Heart left ventricle (tissue), 16 donors: ENCODE data around the gene AUH. TPM values are rescaled to one million over a fixed set of nuclear protein-coding genes. Genes with fewer than 3 reads are reported as not detected.
A peak's percentile ranks its signal among the peaks of the same experiment; 100 is the strongest.

Experiments
- ATAC-seq, 4 donors: fragments of 200-7000 bp; cut with Tn5 transposase; one replicate each; pipeline ENCODE4 v1.9.1; 2020 to 2022; ENCODE audit warnings: moderate library complexity in 4 of 4, mild to moderate bottlenecking in 3 of 4, moderate number of reproducible peaks in 1 of 4
- DNase-seq, 5 donors: peaks; one replicate each; pipeline ENCODE4 v3.0.0-alpha.2; 2020
- H3K27ac ChIP-seq, 12 donors: fragments of 200-600 bp; sonication (generic) in 4 of 12; one replicate each; pipeline versions ENCODE4 v1.5.0 to v1.8.0; 2016 to 2022; ENCODE audit warnings: mild to moderate bottlenecking in 2 of 12
- H3K27me3 ChIP-seq, 9 donors: fragments of 200-600 bp; sonication (generic) in 2 of 9; one replicate each; pipeline versions ENCODE4 v1.5.1 to v1.8.0; 2016 to 2022; ENCODE audit warnings: mild to moderate bottlenecking in 3 of 9
- H3K36me3 ChIP-seq, 9 donors: fragments of 200-600 bp; sonication (generic) in 2 of 9; one replicate each; pipeline versions ENCODE4 v1.5.0 to v1.8.0; 2018 to 2022; ENCODE audit warnings: mild to moderate bottlenecking in 2 of 9
- H3K4me1 ChIP-seq, 12 donors: fragments of 200-600 bp; sonication (generic) in 4 of 12; one replicate each; pipeline versions ENCODE4 v1.5.0 to v1.8.0; 2016 to 2022; ENCODE audit warnings: mild to moderate bottlenecking in 3 of 12
- H3K4me3 ChIP-seq, 12 donors: fragments of 200-600 bp; sonication (generic) in 4 of 12; one replicate each; pipeline versions ENCODE4 v1.5.0 to v1.8.0; 2017 to 2022; ENCODE audit warnings: mild to moderate bottlenecking in 9 of 12, moderate library complexity in 4 of 12
- H3K9me3 ChIP-seq, 12 donors: fragments of 200-600 bp; sonication (generic) in 4 of 12; one replicate each; pipeline versions ENCODE4 v1.5.0 to v1.8.0; 2016 to 2022; ENCODE audit warnings: mild to moderate bottlenecking in 1 of 12
- CTCF ChIP-seq, 12 donors: fragments of 200-600 bp; sonication (generic) in 4 of 12; IDR thresholded peaks; one replicate each; pipeline versions ENCODE4 v1.5.0 to v1.8.0; 2018 to 2022; ENCODE audit warnings: antibody characterized with exemption in 12 of 12, mild to moderate bottlenecking in 5 of 12
- POLR2A ChIP-seq, 2 donors: fragments of 450-650 bp; IDR thresholded peaks; one replicate each; pipeline ENCODE4 v1.6.1; 2017; ENCODE audit warnings: antibody characterized with exemption in 2 of 2, mild to moderate bottlenecking in 2 of 2, moderate library complexity in 2 of 2
- whole genome bisulfite sequencing, 4 donors: extraction: QIAGEN DNeasy Blood & Tissue Kit in 2 of 4; methylation state at CpG; one replicate each; pipeline versions ENCODE4 v1.1.5 to v1.1.7; 2013 to 2018; 5-methylcytosine and 5-hydroxymethylcytosine counted together
- intact Hi-C, 10 donors: fragments of 100-400 bp; cut with DNase I; formaldehyde crosslinking; loops; one replicate each; pipeline versions ENCODE4 v1.11.1 to v1.14.2; 2022
- polyA plus RNA-seq, 2 donors: library from polyadenylated mRNA; stranded (reverse); fragments of 200-250 nt; gene quantifications; one replicate each; pipeline ENCODE4 v1.2.3, GENCODE V29; 2013
- total RNA-seq, 9 donors: library from RNA; depleted of rRNA in 2 of 9; stranded (reverse); fragments of >200 nt in 2 of 9; fragmentation: NEBNext Ultra II Directional in 3 of 9; extraction: Animal tissue kit (Norgen Biotek cat#: 25700) in 3 of 9; gene quantifications; one replicate each; pipeline versions ENCODE4 v1.1.0 to v1.2.4, GENCODE V29; 2016 to 2023
- donor health status: ischemic (EF 13 %, LVEDD 7.1; RV severe dilation, severe dysfunction).
- donor health status: healthy with polysubstance abuse.
- donor health status: DM: no; HTN: yes; CAD: no.
- donor health status: DM: no; HTN: no; CAD: no.
- donor health status: ischemic (EF 25% LVEDD 6.9; RV normal size, moderate dysfunction).
- donor health status: ischemic (EF 25% LVEDD 5.7; RV mildly dilated, moderate dysfunction).
- donor health status: healthy.
- donor health status: DM: yes; HTN: yes; CAD: no.
- donor health status: ischemic (EF 35%, LVEDD 5.7; RV mildly dilated, moderate dysfunction).
- donor health status: nonischemic (EF 11% LVEDD 7.7; RV severe dilation, severe dysfunction).
- donor health status: DM: yes; HTN: yes; CAD: no.
- donor health status: PGD.
- donor health status: ischemic (EF 29% LVEDD 5.4; RV normal size, mild dysfunction).
- donor health status: nonischemic (EF 23%, LVEDD 6.1; RV moderate dilation, normal function).

The AUH gene
- total and polyA plus RNA-seq, 11 donors: 19.0 to 54.7 (median 39.7) TPM

DNA sequence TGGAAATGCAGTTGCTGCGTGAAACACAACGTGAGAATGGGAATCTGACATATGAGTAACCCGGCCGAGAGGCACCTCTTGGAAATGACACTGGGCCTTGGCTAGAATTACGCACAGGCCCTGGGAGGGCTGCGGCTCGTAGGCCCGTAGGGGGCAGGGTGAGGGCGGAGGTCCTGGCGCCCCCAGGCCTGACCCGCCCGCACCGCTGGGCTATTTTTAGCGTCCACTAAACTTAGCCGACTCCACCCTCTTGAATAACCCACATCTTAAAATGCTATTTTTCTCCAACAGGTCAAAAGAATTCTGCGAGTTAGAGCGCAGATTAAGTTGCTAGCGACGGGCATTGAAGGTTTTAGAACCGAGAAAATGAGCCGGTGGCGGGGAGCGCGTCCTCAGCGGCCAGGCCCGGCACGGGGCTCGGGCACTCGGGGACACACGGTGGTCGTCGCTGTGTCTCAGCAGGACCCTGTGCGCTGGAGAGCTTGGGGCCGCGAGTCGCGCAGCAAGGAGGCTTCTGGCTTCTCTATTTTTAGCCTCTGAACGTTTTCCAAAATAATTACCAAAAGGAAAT is 168.5 kb downstream of the AUH start:
- Histone ChIP-seq H3K9me3 (peaks cover 0 to 4% (median 0%) of the 10 kb centered on the region in 12 donors), H3K4me1 (peaks cover 6 to 69% (median 43%) of the 10 kb centered on the region in 12 donors), H3K27ac (peak overlapping the region; percentile 95 to 100 (median 98)), H3K4me3 (peak overlapping the region; percentile 13 to 70 (median 50)), H3K36me3 (no peaks in the 10 kb centered on the region), H3K27me3 (no peaks in the 10 kb centered on the region)
- WGBS, 4 donors: 0 to 1% (median 0%) methylated on average over 38 of the region's 38 CpGs
- peak; percentile 84 to 95 (median 87) for DNase-seq
- peak; percentile 66 to 94 (median 93) for ATAC-seq
- TF ChIP-seq POLR2A (IDR thresholded peaks at IDR 0.05) (no peak), CTCF (IDR thresholded peaks at IDR 0.05) (peak in 6 of 12 donors; percentile 11 to 45 (median 24))
- intact Hi-C loops: loop anchor here (1.0 to 10.0 kb wide), 16 partner anchors 52 to 232 kb away; partner anchors contain the start of genes NFIL3 (in 7 of the 10) and AUH (in 4 of the 10)

GRCh38 chr9:91192381-91193086 is 169.2 kb downstream of the AUH start:
- Histone ChIP-seq H3K27me3 (no peaks in the 10 kb centered on the region), H3K4me3 (peak overlapping the region in 10 of 12 donors; percentile 45 to 70 (median 52)), H3K27ac (peak overlapping the region; percentile 95 to 100 (median 98)), H3K9me3 (peaks cover 0 to 4% (median 0%) of the 10 kb centered on the region in 12 donors), H3K4me1 (peaks cover 6 to 66% (median 40%) of the 10 kb centered on the region in 12 donors), H3K36me3 (no peaks in the 10 kb centered on the region)
- intact Hi-C loops: loop anchor here (1.0 to 10.0 kb wide), 16 partner anchors 52 to 232 kb away; partner anchors contain the start of genes NFIL3 (in 7 of the 10) and AUH (in 4 of the 10)
- DNase-seq (peak in 1 of 5 donors; percentile 51), ATAC-seq (peak in 3 of 4 donors; percentile 29 to 48 (median 41))
- 13 to 18% (median 16%) methylated on average over 7 of the region's 7 CpGs for WGBS, 4 donors
- TF ChIP-seq CTCF (IDR thresholded peaks at IDR 0.05) (no peak), POLR2A (IDR thresholded peaks at IDR 0.05) (no peak)

DNA sequence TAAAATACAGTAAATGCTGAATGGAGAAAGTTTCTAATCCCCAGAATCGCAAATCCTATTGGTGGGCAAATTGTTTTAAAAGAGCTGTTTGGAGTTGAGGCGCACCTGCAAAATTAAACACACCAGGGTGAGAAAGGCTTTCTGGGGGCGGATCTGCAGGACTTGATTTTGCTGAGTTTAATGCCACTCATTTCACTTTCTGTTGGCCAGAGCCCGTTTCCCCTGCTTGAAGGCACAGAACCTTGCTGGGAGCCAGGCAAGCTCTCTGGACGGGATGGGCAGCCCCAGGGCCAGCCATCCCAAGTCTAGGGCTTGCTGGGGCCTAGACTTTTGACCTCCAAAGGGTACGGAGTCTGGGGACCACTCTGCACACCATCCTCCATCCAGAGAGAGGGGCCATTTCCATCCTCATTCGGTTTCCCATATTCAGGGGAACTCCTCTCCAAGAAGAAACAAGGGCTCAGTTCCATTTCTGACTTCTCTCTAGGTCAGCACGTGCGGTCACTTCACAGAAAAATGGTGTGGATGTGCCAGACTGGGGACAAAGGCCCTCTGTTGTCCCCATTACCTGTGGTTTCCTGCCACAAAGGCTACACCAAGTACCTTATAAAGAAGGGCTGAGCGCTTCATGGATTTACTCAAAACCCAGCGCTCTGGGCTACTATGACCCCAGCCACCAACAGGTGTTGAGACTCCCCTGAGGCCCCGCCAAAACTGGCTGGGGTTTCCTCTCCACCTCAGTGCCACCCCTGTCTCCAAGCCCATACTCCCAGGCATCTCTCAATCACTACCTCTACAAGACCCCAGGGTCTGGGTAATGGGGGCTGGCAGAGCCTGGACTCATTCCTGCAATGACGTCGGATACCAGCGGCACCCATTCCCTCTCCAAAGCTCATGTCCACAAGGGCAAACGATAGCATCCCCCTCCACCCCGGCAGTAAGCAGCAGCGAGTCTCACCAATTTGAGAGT is 170.0 kb downstream of the AUH start:
- H3K36me3 ChIP-seq: no peaks in the 10 kb centered on the region
- TF ChIP-seq CTCF (IDR thresholded peaks at IDR 0.05): no peak
- no peak for TF ChIP-seq POLR2A (IDR thresholded peaks at IDR 0.05)
- no peak for ATAC-seq
- peaks cover 6 to 66% (median 37%) of the 10 kb centered on the region in 12 donors for H3K4me1 ChIP-seq
- H3K27me3 ChIP-seq: no peaks in the 10 kb centered on the region
- 74 to 81% (median 77%) methylated on average over 18 of the region's 18 CpGs for WGBS, 4 donors
- intact Hi-C loops: loop anchor here (2.0 to 10.0 kb wide), 14 partner anchors 53 to 233 kb away; partner anchors contain the start of genes NFIL3 (in 6 of the 10) and AUH (in 4 of the 10)
- peaks cover 0 to 4% (median 0%) of the 10 kb centered on the region in 12 donors for H3K9me3 ChIP-seq
- H3K27ac ChIP-seq: peak overlapping the region; percentile 95 to 100 (median 98)
- peak in 1 of 5 donors; percentile 37 for DNase-seq
- peak overlapping the region in 3 of 12 donors; percentile 45 to 56 (median 51) for H3K4me3 ChIP-seq
